Measurements from ENCODE around the gene RPIA. TPM values are rescaled to one million over a fixed set of nuclear protein-coding genes. Genes with fewer than 3 reads are reported as not detected.
"Not testable (repeated sequence)": the region's sequence is repeated elsewhere in the genome, so short reads cannot be mapped to it uniquely, and the experiment has no call there.

The RPIA gene
- total RNA-seq, 2 experiments from 2014 or later, result 82.7 to 84.1 TPM

GRCh38 chr2:88724643-88725332 lies 33.3 kb downstream of the RPIA start:
- ChIA-PET POLR2A (no interaction called here), CTCF (no interaction called here)

- ChIA-PET CTCF (interaction anchor here (0.9 kb wide), 1 partner anchor 10 kb away, joined by 3 read pairs; no protein-coding TSS in a partner anchor), POLR2A (no interaction called here)
These were observed 37.7 kb downstream of the RPIA start for GRCh38 chr2:88729061-88729745.

DNA sequence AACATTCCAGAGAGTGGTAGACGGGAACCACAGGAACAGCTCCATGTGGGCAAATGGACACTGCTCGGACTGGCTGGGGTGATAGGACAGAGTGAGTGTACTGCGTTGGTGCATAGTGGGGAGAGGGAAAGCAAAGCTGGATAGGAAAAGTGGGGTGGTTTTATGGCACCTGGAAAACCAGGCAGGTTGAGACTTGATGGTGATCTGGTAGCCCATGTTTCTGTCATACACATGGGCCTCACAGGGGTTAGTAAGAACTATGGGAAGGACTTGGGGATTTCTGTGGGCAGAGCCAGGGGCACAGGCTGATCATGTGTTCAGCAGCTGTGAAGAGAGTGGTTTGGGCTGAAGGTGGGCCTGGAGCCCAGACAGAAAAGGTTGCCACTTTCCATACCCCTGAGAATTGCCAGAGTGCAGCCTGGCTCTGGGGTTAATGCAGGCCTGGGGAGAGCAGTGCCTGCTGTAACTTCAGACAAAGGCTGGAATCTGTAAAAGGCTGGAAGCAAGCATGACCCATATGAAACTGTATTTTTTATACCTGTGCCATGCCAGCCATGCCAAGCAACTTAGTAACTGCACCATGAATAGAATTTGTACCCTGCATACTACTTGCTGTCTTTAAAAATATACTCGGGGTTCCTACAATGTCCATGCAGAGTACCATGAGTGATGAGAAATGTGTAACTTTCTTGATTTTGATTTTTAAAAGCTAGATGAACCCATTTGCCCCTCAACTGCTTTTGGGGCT lies 41.9 kb downstream of the RPIA start:
- POLR2A ChIA-PET, result no interaction called here

DNA sequence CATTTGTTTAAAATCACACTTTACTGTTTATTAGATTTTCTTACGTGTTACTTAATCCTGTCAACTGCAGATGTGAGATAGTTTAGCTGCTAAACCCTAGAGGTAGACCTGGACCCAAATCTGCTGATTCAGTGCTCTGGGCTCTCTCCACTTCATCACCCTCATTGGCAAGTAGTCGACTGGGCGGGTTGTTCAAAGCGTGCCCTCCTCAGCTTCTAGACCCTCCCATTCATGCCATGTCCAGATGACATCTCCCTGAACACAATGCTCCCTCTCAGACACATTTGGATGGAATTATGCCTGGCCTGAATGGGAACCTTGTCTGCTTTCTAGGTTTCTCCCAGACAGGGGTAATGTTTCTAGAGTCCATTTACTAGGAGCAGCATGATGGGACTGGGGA lies 43.7 kb downstream of the RPIA start:
- ChIA-PET CTCF (no interaction called here), POLR2A (no interaction called here)

More for the DNA sequence above, 41.9 kb downstream of the RPIA start:
- CTCF ChIA-PET, result no interaction called here

DNA sequence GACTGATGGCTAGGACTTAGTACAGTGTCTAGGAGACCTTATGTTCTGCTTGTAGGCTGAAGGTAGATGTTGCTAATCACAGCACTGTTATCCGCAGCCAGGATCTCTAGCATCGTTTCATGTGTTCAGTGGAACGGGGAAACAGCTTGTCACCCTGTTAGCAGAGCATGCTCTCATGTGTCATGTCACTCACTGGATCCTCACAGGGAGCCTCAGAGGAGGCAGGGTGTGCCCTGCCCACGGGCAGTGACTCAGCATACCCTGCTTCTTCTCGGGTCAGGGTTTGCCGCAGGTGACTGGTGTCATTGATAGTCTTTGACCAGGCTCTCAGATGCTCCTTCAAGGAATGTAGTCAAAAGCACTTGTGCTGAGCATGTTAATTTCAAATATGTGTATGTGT lies 44.4 kb downstream of the RPIA start:
- CTCF ChIA-PET, result interaction anchor here (0.7 kb wide), 1 partner anchor 143 kb away, joined by 3 read pairs; no protein-coding TSS in a partner anchor
- POLR2A ChIA-PET, result no interaction called here

GRCh38 chr2:88736437-88736836 lies 45.0 kb downstream of the RPIA start:
- CTCF ChIA-PET, result interaction anchor here (0.5 to 0.7 kb wide), 2 partner anchors 9 to 143 kb away, joined by 3 read pairs; no protein-coding TSS in a partner anchor
- POLR2A ChIA-PET, result no interaction called here

DNA sequence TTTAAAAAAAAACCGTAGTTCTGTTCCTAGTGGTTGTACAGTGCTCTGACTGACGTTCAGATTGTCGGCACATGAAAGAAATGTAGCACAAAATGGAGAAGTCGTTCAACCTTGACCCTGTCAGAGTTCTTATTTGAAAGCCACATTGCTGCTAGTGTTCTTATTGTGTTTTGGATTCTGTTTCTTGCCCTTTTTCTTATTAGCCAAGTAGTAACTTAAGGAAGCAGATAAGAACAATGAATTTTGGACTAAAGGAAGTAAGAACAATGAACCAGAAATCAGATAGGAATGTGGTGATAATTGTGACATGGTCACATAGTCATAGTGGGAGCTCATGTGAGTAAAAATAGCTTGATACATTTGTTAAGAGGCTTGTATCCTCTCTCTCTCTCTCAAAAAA lies 45.9 kb downstream of the RPIA start:
- CTCF ChIA-PET, result no interaction called here
- POLR2A ChIA-PET, result interaction anchor here (0.6 kb wide), 1 partner anchor 269 kb away, joined by 4 read pairs; no protein-coding TSS in a partner anchor

DNA sequence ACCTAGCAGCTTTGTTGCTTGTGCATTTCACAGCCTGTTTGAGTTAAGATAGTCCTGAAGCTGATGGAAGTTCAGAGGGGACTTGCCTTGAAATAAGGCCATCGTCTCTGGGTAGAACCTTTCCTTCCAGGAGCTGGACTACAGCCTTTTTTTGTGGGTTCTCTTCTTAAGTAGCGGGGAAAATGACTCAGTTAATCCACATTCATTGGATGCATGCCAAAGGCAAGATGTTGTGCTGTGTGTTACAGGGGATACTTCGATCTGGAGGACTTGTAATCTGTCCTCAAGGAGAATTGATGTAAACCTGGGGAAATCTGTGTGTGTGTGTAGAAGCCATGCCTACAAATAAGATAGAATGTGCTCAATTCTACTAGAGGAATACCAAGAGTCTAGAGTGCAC lies 46.8 kb downstream of the RPIA start:
- ChIA-PET POLR2A (interaction anchor here (0.6 kb wide), 1 partner anchor 270 kb away, joined by 4 read pairs; no protein-coding TSS in a partner anchor), CTCF (interaction anchor here (1.5 kb wide), 1 partner anchor 9 kb away, joined by 3 read pairs; no protein-coding TSS in a partner anchor)

DNA sequence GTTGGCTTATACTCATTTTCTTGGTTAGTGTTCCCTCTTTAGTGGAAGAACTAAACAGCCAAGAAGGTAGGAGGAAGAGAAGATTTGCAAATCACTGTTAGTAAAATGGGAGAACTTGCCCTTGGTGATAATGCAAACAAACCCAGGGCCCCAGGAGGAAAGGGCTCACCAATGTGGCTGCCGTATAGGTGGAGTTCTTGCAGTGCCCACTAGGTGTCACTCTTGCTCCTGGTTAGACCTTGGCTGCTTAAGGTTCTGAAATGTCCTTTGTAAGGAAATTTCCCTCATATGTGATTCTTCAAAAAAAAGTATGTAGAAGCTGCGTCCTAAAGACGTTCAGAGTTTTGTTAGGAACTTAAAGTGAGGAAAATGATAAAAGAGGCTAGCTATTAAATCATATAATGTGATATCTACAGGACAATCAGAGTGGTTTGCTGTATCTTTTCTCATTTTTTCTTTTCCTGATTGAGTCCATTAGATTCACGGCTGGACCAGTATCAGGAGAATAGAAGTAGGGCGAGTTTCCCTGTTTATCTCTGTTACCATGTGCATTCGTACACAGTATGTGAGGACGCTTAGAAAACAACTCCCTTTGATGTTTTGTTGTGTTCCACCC lies 48.6 kb downstream of the RPIA start:
- ChIA-PET POLR2A (no interaction called here), CTCF (interaction anchor here (1.4 kb wide), 1 partner anchor 9 kb away, joined by 4 read pairs; no protein-coding TSS in a partner anchor)

- POLR2A ChIA-PET, result no interaction called here
- CTCF ChIA-PET, result no interaction called here
These were observed 55.5 kb downstream of the RPIA start for GRCh38 chr2:88746929-88747490.

GRCh38 chr2:88747990-88748389 lies 56.5 kb downstream of the RPIA start:
- POLR2A ChIA-PET, result no interaction called here
- CTCF ChIA-PET, result interaction anchor here (1.2 kb wide), 1 partner anchor 56 kb away, joined by 3 read pairs; the partner anchor contains the start of gene RPIA

GRCh38 chr2:88751768-88752167 lies 60.3 kb downstream of the RPIA start:
- ChIA-PET CTCF (interaction anchor here (0.5 kb wide), 1 partner anchor 71 kb away, joined by 4 read pairs; no protein-coding TSS in a partner anchor), POLR2A (no interaction called here)

DNA sequence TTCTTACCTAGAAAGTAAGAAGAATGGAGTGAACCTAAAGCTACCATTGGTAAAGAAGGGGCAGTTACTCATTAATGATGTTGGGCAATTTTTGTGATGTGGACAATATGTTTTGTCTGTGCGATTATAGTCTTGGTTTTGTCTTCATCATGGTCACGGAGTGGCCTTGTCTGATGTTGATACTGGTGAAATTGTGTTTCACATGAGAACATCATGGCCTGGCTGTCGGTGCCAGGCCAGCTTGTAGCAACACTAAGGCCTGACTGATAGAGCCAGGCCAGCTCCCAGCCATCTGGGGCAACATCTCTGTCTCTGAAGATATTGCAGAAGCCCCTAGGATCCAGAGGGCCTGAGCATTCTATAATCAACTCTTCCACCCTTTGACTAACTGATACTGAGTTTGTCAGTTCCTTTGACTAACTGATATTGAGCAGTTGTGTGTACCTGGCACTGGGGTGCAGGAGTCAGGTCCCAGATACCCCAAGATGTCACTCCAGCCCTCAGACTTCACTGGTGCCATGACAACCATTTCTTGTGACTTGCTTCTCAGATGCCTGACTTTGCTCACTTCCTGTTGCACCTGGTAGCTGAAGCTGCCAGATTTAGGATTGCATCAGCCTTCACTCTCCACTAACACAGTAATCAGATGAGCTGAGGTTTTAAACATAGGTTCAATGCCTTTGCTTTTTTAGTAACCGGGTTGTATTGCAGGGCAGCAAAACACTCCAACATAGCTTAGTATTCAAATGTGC lies 62.5 kb downstream of the RPIA start:
- POLR2A ChIA-PET, result no interaction called here
- CTCF ChIA-PET, result no interaction called here

DNA sequence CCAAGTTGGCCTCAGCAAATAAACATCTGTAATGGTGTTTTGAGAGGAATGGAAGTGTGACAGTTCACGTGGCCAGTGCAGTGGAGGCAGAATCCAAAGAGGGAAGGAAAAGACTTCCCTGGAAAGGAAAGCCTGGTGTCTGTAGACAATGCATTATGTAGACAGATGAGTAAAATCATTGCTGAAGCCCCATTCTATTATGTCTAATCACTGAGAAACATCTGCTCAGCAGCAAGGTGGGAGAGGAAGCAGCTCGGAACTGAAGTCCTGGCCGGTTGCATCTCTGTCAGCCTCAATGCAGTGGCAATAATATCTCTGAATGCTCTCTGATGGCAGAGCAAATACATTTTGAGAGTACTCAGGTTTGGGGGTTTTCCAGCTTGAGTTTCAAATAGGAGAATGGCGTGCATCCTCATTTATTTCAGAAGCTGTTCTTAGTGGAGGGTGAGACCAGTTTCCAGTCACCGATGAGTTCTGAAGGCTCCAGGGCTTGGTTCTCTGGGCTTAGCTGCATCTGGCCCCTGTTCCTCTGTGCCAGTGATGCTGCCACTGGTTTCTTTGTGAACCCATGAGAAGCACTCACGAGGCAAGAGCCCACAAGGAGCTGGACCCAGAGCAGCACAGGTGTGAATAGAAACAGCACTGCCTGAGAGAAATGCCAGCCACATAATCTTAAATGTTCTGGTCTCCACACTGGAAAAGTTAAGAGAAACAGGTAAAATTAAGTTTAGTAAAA lies 63.3 kb downstream of the RPIA start:
- POLR2A ChIA-PET, result no interaction called here
- CTCF ChIA-PET, result no interaction called here

DNA sequence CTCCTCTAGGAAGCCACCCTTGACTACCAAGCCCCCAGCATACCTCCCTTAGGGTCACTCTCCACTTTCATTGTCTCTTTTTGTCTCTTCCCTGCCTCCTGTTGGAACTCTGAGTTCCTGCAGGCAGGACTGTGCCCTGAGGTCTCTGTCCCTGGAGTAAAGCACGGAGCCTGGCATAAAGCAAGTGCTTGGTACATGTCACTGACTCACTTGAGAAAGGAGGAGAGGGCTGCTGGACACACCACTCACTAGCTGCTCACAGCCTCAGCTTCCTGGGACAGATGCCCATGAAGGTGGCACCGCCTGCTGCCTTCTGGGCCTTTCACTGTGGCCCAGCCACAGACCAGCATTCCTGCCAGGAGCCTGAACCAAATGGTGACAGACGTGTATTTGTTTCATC lies 64.4 kb downstream of the RPIA start:
- CTCF ChIA-PET, result no interaction called here
- POLR2A ChIA-PET, result no interaction called here

GRCh38 chr2:88757025-88757424 lies 65.6 kb downstream of the RPIA start:
- POLR2A ChIA-PET, result no interaction called here

DNA sequence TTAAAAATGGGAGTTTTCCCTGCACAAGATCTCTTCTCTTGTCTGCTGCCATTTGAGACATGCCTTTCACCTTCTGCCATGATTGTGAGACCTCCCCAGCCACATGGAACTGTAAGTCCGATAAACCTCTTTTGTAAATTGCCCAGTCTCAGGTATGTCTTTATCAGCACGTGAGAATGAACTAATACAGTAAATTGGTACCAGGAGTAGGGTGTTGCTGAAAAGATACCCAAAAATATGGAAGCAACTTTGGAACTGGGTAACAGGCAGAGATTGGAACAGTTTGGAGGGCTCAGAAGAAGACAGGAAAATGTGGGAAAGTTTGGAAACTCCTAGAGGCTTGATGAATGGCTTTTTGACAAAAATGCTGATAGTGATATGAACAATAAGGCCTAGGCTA lies 67.2 kb downstream of the RPIA start:
- POLR2A ChIA-PET, CTCF ChIA-PET: not testable (repeated sequence)

More at GRCh38 chr2:88757025-88757424, 65.6 kb downstream of the RPIA start:
- CTCF ChIA-PET, result no interaction called here

GRCh38 chr2:88760819-88761598 lies 69.5 kb downstream of the RPIA start:
- CTCF ChIA-PET, result no interaction called here
- POLR2A ChIA-PET, result no interaction called here
